ENCODE data around the gene TMEM200B. TPM values are rescaled to one million over a fixed set of nuclear protein-coding genes. Genes with fewer than 3 reads are reported as not detected.
A peak's percentile ranks its signal among the peaks of the same experiment; 100 is the strongest.

Gene TMEM200B
- total RNA-seq, 1 donor from 2014 or later, result not detected

- TF ChIP-seq CTCF (IDR thresholded peaks at IDR 0.05), result no peak
- Mint-ChIP-seq H3K27me3 (peaks cover 10% of the 10 kb centered on the region), H3K9me3 (no peaks in the 10 kb centered on the region), H3K36me3 (ENCODE audit: low read depth) (peaks cover 16% of the 10 kb centered on the region), H3K4me3 (peak overlapping the region; percentile 70), H3K27ac (no peak overlapping the region), H3K4me1 (peaks cover 19% of the 10 kb centered on the region)
- intact Hi-C loops (cut with micrococcal nuclease), result no loop called here
- ChIA-PET POLR2A (interaction anchor here (0.5 to 0.6 kb wide), 3 partner anchors 44 to 544 kb away, joined by 3 to 7 read pairs (median 6); no protein-coding TSS in a partner anchor), CTCF (no interaction called here)
- DNase-seq (peak; percentile 43), ATAC-seq (ENCODE audit: low read depth) (no peak)
Observed at GRCh38 chr1:29123053-29123886, 433 bp downstream of the TMEM200B start.

- H3K36me3 Mint-ChIP-seq (ENCODE audit: low read depth), result peaks cover 19% of the 10 kb centered on the region
- H3K4me1 Mint-ChIP-seq, result peaks cover 19% of the 10 kb centered on the region
- H3K27me3 Mint-ChIP-seq, result peaks cover 10% of the 10 kb centered on the region
- ATAC-seq (ENCODE audit: low read depth), result no peak
- H3K9me3 Mint-ChIP-seq, result no peaks in the 10 kb centered on the region
- H3K4me3 Mint-ChIP-seq, result peak overlapping the region; percentile 70
- intact Hi-C loops (cut with micrococcal nuclease), result no loop called here
- POLR2A ChIA-PET, result interaction anchor here (1.1 kb wide), 1 partner anchor 59 kb away, joined by 4 read pairs; the partner anchor contains the start of gene SRSF4
- H3K27ac Mint-ChIP-seq, result no peak overlapping the region
- no peak for TF ChIP-seq CTCF (IDR thresholded peaks at IDR 0.05)
- DNase-seq, result peak; percentile 26
- CTCF ChIA-PET, result no interaction called here
Observed at GRCh38 chr1:29122682-29123052, 1.0 kb downstream of the TMEM200B start.

GRCh38 chr1:29121936-29122681 is 1.6 kb downstream of the TMEM200B start:
- H3K27ac Mint-ChIP-seq, result no peak overlapping the region
- peaks cover 25% of the 10 kb centered on the region for H3K36me3 Mint-ChIP-seq (ENCODE audit: low read depth)
- ATAC-seq (ENCODE audit: low read depth), result no peak
- peaks cover 19% of the 10 kb centered on the region for H3K4me1 Mint-ChIP-seq
- H3K4me3 Mint-ChIP-seq, result peak overlapping the region; percentile 67
- ChIA-PET CTCF (interaction anchor here (1.9 kb wide), 1 partner anchor 245 kb away, joined by 4 read pairs; no protein-coding TSS in a partner anchor), POLR2A (interaction anchor here (0.6 to 1.1 kb wide), 2 partner anchors 59 to 336 kb away, joined by 3 to 4 read pairs; partner anchors contain the start of gene SRSF4)
- H3K27me3 Mint-ChIP-seq, result peaks cover 10% of the 10 kb centered on the region
- TF ChIP-seq CTCF (IDR thresholded peaks at IDR 0.05), result no peak
- peak; percentile 21 for DNase-seq
- H3K9me3 Mint-ChIP-seq, result no peaks in the 10 kb centered on the region
- intact Hi-C loops (cut with micrococcal nuclease), result loop anchor here (1.0 kb wide), 2 partner anchors 81 to 240 kb away; no protein-coding TSS in a partner anchor

- POLR2A ChIA-PET, result interaction anchor here (0.6 to 1.1 kb wide), 2 partner anchors 60 to 336 kb away, joined by 3 to 4 read pairs; partner anchors contain the start of gene SRSF4
- H3K36me3 Mint-ChIP-seq (ENCODE audit: low read depth), result peaks cover 29% of the 10 kb centered on the region
- H3K27ac Mint-ChIP-seq, result no peak overlapping the region
- DNase-seq (no peak), ATAC-seq (ENCODE audit: low read depth) (no peak)
- peaks cover 10% of the 10 kb centered on the region for H3K27me3 Mint-ChIP-seq
- no peak overlapping the region for H3K4me3 Mint-ChIP-seq
- peaks cover 19% of the 10 kb centered on the region for H3K4me1 Mint-ChIP-seq
- CTCF ChIA-PET, result interaction anchor here (1.9 kb wide), 2 partner anchors 81 to 244 kb away, joined by 4 to 7 read pairs; no protein-coding TSS in a partner anchor
- no peaks in the 10 kb centered on the region for H3K9me3 Mint-ChIP-seq
- intact Hi-C loops (cut with micrococcal nuclease), result loop anchor here (1.0 kb wide), 2 partner anchors 82 to 239 kb away; no protein-coding TSS in a partner anchor
- no peak for TF ChIP-seq CTCF (IDR thresholded peaks at IDR 0.05)
Observed at GRCh38 chr1:29121516-29121935, 2.2 kb downstream of the TMEM200B start.

All from activated B cell treated with CpG ODN at 0.5 μM for 24 hours (primary cell).